ENCODE results near the gene LYVE1.

Gene LYVE1

GRCh38 chr11:10519630-10520029 lies 48.8 kb downstream of the LYVE1 start:
- DNase-seq: no peak

GRCh38 chr11:10518891-10519290 lies 49.6 kb downstream of the LYVE1 start:
- no peak for DNase-seq

GRCh38 chr11:10518123-10518522 lies 50.3 kb downstream of the LYVE1 start:
- DNase-seq: no peak

DNA sequence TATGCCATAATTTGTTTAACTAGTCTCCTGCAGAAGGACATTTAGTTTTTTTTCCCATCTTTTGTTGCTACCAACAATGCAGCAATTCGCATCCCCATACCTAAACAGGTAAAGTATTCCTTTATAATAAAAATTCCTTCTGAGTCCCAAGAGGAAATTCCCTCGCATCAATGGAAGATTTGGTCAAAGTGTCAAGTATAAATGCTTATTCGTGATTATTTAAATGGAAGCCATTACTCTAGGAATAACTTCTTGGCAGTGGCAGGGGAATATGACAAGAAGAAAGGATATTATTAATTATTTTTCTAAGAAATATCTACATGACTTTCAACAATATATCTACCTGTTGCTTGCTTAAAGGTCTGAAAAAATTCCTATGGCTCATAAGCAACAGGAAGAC lies 53.0 kb downstream of the LYVE1 start:
- no peak for DNase-seq

DNA sequence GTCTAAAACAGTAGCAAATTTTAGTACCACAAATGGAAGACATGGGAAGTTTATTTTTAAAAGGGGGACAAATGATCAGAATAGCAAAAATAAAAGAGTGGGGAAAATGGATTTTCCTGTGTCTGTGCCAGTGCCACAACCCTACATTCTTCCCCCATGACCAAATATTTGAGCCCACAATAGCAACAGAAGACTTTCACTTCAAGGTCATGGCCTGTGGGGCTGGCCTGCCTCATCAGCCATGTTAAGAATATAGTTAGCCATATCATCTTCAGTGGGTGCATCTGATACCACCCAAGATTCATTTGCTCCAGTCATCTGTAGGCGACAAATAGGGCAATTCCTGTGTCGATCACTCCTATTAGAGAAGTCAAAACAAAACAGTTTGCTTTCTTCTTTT lies 53.8 kb downstream of the LYVE1 start:
- DNase-seq: no peak

DNA sequence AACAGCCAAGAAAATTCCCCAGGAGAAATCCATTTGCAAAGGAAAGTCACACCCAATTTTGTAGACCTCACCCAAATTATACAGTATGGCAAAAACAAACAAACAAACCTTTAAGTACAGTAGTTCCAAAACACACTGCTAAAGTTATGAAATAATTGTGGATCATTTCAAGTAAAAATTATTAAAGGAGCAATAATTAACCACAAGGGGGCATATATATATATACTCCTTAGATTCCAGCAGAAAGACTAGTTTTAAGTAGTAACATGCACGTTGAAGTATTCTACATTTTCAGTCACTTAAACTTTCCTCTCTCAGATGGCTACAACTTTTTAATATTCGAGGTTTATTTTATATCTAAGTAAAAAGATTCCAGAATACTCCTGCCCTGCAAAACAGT lies 54.3 kb downstream of the LYVE1 start:
- no peak for DNase-seq

DNA sequence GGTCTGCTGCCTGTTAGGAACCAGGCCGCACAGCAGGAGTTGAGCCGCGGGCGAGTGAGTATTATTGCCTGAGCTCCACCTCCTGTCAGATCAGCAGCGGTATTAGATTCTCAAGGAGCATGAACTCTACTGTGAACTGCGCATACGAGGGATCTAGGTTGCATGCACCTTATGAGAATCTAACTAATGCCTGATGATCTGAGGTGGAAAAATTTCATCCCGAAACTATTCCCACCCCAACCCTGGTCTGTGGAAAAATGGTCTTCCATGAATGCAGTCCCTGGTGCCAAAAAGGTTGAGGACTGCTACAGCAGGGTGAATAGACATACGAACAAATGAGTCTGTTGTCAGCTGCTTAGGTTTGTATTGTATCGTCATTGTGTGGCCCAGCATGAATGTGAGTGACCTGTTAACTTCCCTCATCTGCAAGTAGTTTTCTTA lies 57.3 kb downstream of the LYVE1 start:
- DNase-seq: no peak

Measured in femur (tissue), 1 donor.